Hippocampal formation (tissue), 2 donors: ENCODE results near the gene GOLGA6L1.
"Not testable (repeated sequence)": the region's sequence is repeated elsewhere in the genome, so short reads cannot be mapped to it uniquely, and the experiment has no call there.

ENCODE experiments used
- DNase-seq, 2 donors: peaks; one replicate each; lab custom pipeline; 2025; lab: John Stamatoyannopoulos, UW

The GOLGA6L1 gene

GRCh38 chr15:23136722-23137121 lies at the start of gene GOLGA6L1:
GOLGA6L1 (minus strand) TSS chr15:23136822; CDS start chr15:23136731, 91 bp downstream.
- not testable (repeated sequence) for DNase-seq

- DNase-seq = not testable (repeated sequence)
Observed at GRCh38 chr15:23181201-23181600, 44.6 kb upstream of the GOLGA6L1 start.

- DNase-seq = not testable (repeated sequence)
Observed at GRCh38 chr15:23180547-23180927, 43.9 kb upstream of the GOLGA6L1 start.

GRCh38 chr15:23179768-23180546 lies 43.3 kb upstream of the GOLGA6L1 start:
- not testable (repeated sequence) for DNase-seq

- not testable (repeated sequence) for DNase-seq
Observed at GRCh38 chr15:23176683-23177082, 40.1 kb upstream of the GOLGA6L1 start.

- not testable (repeated sequence) for DNase-seq
Observed at GRCh38 chr15:23175606-23176005, 39.0 kb upstream of the GOLGA6L1 start.

GRCh38 chr15:23174609-23175140 lies 38.1 kb upstream of the GOLGA6L1 start:
- not testable (repeated sequence) for DNase-seq

GRCh38 chr15:23132787-23133186 lies 3.8 kb downstream of the GOLGA6L1 start:
- not testable (repeated sequence) for DNase-seq

GRCh38 chr15:23118208-23118607 lies 18.4 kb downstream of the GOLGA6L1 start:
- no peak for DNase-seq

- no peak for DNase-seq
Observed at GRCh38 chr15:23095796-23096195, 40.8 kb downstream of the GOLGA6L1 start.

GRCh38 chr15:23083115-23083514 lies 53.5 kb downstream of the GOLGA6L1 start:
- DNase-seq = no peak

GRCh38 chr15:23081996-23082737 lies 54.5 kb downstream of the GOLGA6L1 start:
- not testable (repeated sequence) for DNase-seq

- no peak for DNase-seq
Observed at GRCh38 chr15:23081271-23081670, 55.4 kb downstream of the GOLGA6L1 start.

- DNase-seq = no peak
Observed at GRCh38 chr15:23079766-23080165, 56.9 kb downstream of the GOLGA6L1 start.
